Epithelial cell of proximal tubule (primary cell): Measurements from ENCODE around the gene GALNT18. TPM values are rescaled to one million over a fixed set of nuclear protein-coding genes. Genes with fewer than 3 reads are reported as not detected.

Experiments
- DNase-seq: peaks from one replicate; pipeline ENCODE4 v3.0.0-alpha.2; 2011; ENCODE audit warnings: low read depth
- H3K4me3 ChIP-seq: 2 replicates; pipeline ENCODE4 v1.5.1; 2011; ENCODE audit warnings: low read depth, mild to moderate bottlenecking, low read length
- total RNA-seq: library from RNA; depleted of rRNA; stranded (reverse); fragments of >200 nt; gene quantifications from 2 replicates; pipeline ENCODE4 v1.2.3, GENCODE V29; 2015
- TF ChIP-seq, protein P1 (sequence below): conservative IDR thresholded peaks from 2 replicates; pipeline ENCODE4 v1.5.1; 2012; ENCODE audit warnings: low read depth, mild to moderate bottlenecking, low read length

The GALNT18 gene
- total RNA-seq, 1 donor from 2014 or later: 7.8 TPM

- no peak overlapping the region for H3K4me3 ChIP-seq
- no peak for DNase-seq
- TF ChIP-seq, protein P1, sequence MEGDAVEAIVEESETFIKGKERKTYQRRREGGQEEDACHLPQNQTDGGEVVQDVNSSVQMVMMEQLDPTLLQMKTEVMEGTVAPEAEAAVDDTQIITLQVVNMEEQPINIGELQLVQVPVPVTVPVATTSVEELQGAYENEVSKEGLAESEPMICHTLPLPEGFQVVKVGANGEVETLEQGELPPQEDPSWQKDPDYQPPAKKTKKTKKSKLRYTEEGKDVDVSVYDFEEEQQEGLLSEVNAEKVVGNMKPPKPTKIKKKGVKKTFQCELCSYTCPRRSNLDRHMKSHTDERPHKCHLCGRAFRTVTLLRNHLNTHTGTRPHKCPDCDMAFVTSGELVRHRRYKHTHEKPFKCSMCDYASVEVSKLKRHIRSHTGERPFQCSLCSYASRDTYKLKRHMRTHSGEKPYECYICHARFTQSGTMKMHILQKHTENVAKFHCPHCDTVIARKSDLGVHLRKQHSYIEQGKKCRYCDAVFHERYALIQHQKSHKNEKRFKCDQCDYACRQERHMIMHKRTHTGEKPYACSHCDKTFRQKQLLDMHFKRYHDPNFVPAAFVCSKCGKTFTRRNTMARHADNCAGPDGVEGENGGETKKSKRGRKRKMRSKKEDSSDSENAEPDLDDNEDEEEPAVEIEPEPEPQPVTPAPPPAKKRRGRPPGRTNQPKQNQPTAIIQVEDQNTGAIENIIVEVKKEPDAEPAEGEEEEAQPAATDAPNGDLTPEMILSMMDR: no peak
These were observed 213.2 kb downstream of the GALNT18 start for GRCh38 chr11:11408436-11409221.

DNA sequence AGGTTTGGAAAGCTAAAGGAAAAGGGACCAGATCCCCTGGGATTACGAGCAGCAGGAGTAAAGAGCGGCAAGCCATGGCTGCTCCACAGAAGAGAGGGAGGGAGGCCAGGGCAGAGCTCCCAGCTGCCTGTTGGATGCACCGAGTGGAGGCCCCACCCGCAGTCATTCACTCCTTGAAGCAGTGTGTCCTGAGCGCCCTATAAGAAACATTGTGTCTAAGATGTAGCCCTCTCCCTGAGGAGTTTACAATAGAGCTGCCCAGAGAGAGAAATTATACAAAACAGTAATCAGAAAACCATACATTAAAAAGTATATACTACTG lies 214.1 kb downstream of the GALNT18 start:
- TF ChIP-seq, protein P1: no peak
- no peak overlapping the region for H3K4me3 ChIP-seq
- DNase-seq: no peak

GRCh38 chr11:11407065-11407762 lies 214.6 kb downstream of the GALNT18 start:
- no peak overlapping the region for H3K4me3 ChIP-seq
- TF ChIP-seq, protein P1: no peak
- no peak for DNase-seq

DNA sequence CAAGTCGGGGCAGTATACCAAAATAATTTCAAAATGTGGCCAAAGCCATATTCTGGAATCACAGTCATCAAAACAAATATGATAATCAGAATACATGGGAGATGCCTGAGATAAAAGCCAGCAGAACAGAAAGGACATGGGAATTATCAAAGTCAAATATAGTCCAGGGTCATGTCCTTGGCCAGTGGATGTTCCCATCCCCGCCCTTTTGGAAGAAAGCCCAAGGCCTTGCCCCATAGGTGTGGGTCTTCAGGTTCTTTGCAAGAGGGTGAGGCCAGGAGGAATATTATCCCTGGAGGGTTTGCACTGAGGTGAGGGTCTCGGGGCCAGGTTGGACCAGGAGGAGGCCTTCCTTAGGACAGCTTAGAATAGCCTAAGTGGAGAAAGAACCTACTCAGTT lies 215.2 kb downstream of the GALNT18 start:
- no peak for DNase-seq
- no peak overlapping the region for H3K4me3 ChIP-seq
- TF ChIP-seq, protein P1: no peak

DNA sequence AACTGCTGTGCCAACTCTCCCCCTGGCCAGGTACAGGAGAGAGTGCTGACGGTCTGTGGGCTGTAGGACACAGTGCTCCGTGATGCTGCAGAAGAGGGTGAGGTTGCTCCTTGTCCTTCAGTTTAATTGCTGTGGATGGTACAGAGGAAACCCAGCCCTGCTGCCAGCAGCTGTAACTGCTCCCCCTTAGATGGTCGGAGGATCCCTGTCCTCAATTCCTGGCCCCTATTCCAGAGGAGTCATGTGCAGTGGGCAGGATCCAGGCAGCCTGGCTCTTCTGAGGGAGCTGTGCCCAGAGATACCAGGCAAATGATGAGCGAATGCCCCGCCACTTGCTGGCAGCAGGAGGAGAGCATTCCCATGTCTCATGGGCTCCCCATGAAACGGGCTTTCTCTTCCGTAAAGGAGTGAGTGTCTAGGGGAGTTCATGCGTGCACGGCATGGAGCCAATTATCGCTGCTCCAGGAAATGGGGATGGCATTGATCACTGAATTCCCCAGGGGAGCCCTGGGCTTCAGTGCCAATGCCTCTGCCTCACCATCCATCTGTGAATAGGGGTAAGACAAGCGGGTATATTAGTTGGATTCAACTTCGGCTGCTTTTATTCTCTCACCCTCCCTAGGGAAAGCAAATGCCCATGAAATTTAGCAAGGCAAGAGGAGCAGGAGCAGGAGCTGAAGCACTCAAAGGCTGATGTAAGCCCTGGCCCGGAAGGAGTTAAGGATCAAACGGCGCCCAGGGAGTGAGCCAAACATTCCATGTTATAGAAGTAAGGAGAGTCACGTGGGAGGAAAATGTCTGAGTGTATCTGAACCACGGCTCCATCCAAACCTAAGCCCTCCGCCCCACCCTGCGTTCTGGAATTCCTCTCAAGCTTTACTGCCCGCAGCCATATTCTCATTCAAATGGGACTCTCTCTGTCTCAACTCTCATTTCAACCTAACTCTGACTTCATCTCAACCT lies 217.8 kb downstream of the GALNT18 start:
- no peak for DNase-seq
- TF ChIP-seq, protein P1: no peak
- H3K4me3 ChIP-seq: no peak overlapping the region

- TF ChIP-seq, protein P1: no peak
- H3K4me3 ChIP-seq: no peak overlapping the region
- DNase-seq: no peak
These were observed 219.8 kb downstream of the GALNT18 start for GRCh38 chr11:11401960-11402535.
